HepG2 (cell line): ENCODE results near the gene GLG1.

Experiments
- EP300 ChIP-seq, 3 experiments: sonication (generic) in 1 of 3; formaldehyde crosslinking in 1 of 3; IDR thresholded peaks; 2 replicates each; pipeline versions ENCODE4 v1.5.1 to v1.6.1; 2011 to 2020; ENCODE audit warnings: low read depth in 2 of 3, low read length in 2 of 3, borderline replicate concordance in 1 of 3, improper control_type of control experiment in 1 of 3, mild to moderate bottlenecking in 1 of 3, missing genetic modification reagents in 1 of 3, moderate library complexity in 1 of 3
- JUNB ChIP-seq: sonication (generic); formaldehyde crosslinking; IDR thresholded peaks from 2 replicates; pipeline ENCODE4 v1.8.0; 2022; ENCODE audit warnings: missing genetic modification reagents, mild to moderate bottlenecking, borderline replicate concordance
- KLF9 ChIP-seq: IDR thresholded peaks from 2 replicates; pipeline ENCODE4 v1.6.1; 2016; ENCODE audit warnings: low read depth
- NR2C2 ChIP-seq: sonication (generic); formaldehyde crosslinking; IDR thresholded peaks from 2 replicates; pipeline ENCODE4 v1.4.0; 2020; ENCODE audit warnings: missing genetic modification reagents, mild to moderate bottlenecking, moderate library complexity, borderline replicate concordance
- TBX2 ChIP-seq: sonication (generic); formaldehyde crosslinking; IDR thresholded peaks from 2 replicates; pipeline ENCODE4 v1.5.0; 2020; ENCODE audit warnings: missing genetic modification reagents, mild to moderate bottlenecking, borderline replicate concordance
- TF ChIP-seq, protein P1 (sequence below): sonication (generic); formaldehyde crosslinking; IDR thresholded peaks from 2 replicates; pipeline ENCODE4 v1.9.0; 2021; ENCODE audit warnings: missing genetic modification reagents, borderline replicate concordance

GRCh38 chr16:74606521-74607309 lies at the start of gene GLG1:
- TF ChIP-seq NR2C2 (no peak; the same call in 1 of the 2 replicates), EP300 (IDR thresholded peaks at IDR 0.05; ENCODE audit: low read depth in 2 of 2, low read length in 2 of 2) (no peak), EP300 (CRISPR knock-in tag; IDR thresholded peaks at IDR 0.05; ENCODE audit: borderline replicate concordance) (no peak), KLF9 (CRISPR knock-in tag) (no peak; the same call in 1 of the 2 replicates), JUNB (CRISPR knock-in tag) (no peak), TBX2 (CRISPR knock-in tag) (peak; percentile 81; the same call in 1 of the 2 replicates)
- TF ChIP-seq, protein P1, sequence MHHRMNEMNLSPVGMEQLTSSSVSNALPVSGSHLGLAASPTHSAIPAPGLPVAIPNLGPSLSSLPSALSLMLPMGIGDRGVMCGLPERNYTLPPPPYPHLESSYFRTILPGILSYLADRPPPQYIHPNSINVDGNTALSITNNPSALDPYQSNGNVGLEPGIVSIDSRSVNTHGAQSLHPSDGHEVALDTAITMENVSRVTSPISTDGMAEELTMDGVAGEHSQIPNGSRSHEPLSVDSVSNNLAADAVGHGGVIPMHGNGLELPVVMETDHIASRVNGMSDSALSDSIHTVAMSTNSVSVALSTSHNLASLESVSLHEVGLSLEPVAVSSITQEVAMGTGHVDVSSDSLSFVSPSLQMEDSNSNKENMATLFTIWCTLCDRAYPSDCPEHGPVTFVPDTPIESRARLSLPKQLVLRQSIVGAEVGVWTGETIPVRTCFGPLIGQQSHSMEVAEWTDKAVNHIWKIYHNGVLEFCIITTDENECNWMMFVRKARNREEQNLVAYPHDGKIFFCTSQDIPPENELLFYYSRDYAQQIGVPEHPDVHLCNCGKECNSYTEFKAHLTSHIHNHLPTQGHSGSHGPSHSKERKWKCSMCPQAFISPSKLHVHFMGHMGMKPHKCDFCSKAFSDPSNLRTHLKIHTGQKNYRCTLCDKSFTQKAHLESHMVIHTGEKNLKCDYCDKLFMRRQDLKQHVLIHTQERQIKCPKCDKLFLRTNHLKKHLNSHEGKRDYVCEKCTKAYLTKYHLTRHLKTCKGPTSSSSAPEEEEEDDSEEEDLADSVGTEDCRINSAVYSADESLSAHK (CRISPR knock-in tag), result no peak; the same call in 1 of the 2 replicates
